SU-DHL-6 (cell line): ENCODE results near the gene RNF126.

Experiments used
- H2AFZ ChIP-seq: fragments of 200-600 bp; sonication (generic); 2 replicates; pipeline ENCODE4 v1.6.1; 2014; ENCODE audit warnings: low read depth, mild to moderate bottlenecking, moderate library complexity, mixed read lengths, antibody characterized with exemption, low read length; ENCODE audit not compliant: severe bottlenecking
- H3F3A ChIP-seq: fragments of 200-600 bp; shearing (Covaris generic); 2 replicates; pipeline ENCODE4 v1.6.0; 2016; ENCODE audit warnings: antibody characterized with exemption, mild to moderate bottlenecking; ENCODE audit not compliant: insufficient read depth
- H3K27ac ChIP-seq: fragments of 200-600 bp; sonication (generic); 2 replicates; pipeline ENCODE4 v1.5.1; 2016; ENCODE audit warnings: low read depth, mild to moderate bottlenecking, low read length, moderate library complexity, mixed read lengths
- H3K27me3 ChIP-seq: fragments of 200-600 bp; sonication (generic), shearing (Covaris generic); 2 replicates; pipeline ENCODE4 v1.6.0; 2014; ENCODE audit warnings: mild to moderate bottlenecking, low read length
- H3K36me3 ChIP-seq: fragments of 200-600 bp; sonication (generic); 2 replicates; pipeline ENCODE4 v1.6.1; 2014; ENCODE audit warnings: mild to moderate bottlenecking, low read length, mixed read lengths
- H3K4me2 ChIP-seq: fragments of 300-600, 200-600 bp; shearing (Covaris generic), sonication (generic); 2 replicates; pipeline ENCODE4 v1.6.0; 2014; ENCODE audit warnings: low read length, low read depth, mild to moderate bottlenecking; ENCODE audit not compliant: poor library complexity, severe bottlenecking
- H3K4me3 ChIP-seq: fragments of 200-600 bp; sonication (generic); 2 replicates; pipeline ENCODE4 v1.5.1; 2014; ENCODE audit warnings: antibody characterized with exemption, low read length, mild to moderate bottlenecking, mixed read lengths; ENCODE audit not compliant: insufficient read depth, poor library complexity, severe bottlenecking
- H3K79me2 ChIP-seq: fragments of 200-600 bp; sonication (generic); 2 replicates; pipeline ENCODE4 v1.6.1; 2014; ENCODE audit warnings: mild to moderate bottlenecking, low read length, moderate library complexity; ENCODE audit not compliant: insufficient read depth
- H3K9ac ChIP-seq: fragments of 200-600 bp; sonication (generic); 2 replicates; pipeline ENCODE4 v1.7.0; 2014; ENCODE audit warnings: mild to moderate bottlenecking, low read length
- H3K9me2 ChIP-seq: fragments of 200-600 bp; sonication (generic); replicated peaks from 2 replicates; pipeline ENCODE4 v1.6.1; 2014; ENCODE audit warnings: low read length; ENCODE audit not compliant: insufficient read depth
- H3K9me3 ChIP-seq: fragments of 200-600 bp; sonication (generic); 2 replicates; pipeline ENCODE4 v1.6.1; 2014; ENCODE audit warnings: low read length, mixed read lengths; ENCODE audit not compliant: insufficient read depth
- H4K20me1 ChIP-seq: fragments of 200-600 bp; sonication (generic); 2 replicates; pipeline ENCODE4 v1.6.1; 2014; ENCODE audit warnings: low read depth, mild to moderate bottlenecking, antibody characterized with exemption, low read length, moderate library complexity, mixed read lengths
- CTCF ChIP-seq: fragments of 200-600 bp; sonication (generic); IDR thresholded peaks from one replicate; pipeline ENCODE4 v1.5.1; 2017; ENCODE audit warnings: antibody characterized with exemption, mild to moderate bottlenecking, low read length, moderate library complexity; ENCODE audit not compliant: insufficient read depth, poor library complexity, severe bottlenecking
- EZH2phosphoT487 ChIP-seq: fragments of 200-600 bp; sonication (generic), shearing (Covaris generic); conservative IDR thresholded peaks from 2 replicates; pipeline ENCODE4 v1.6.1; 2018; ENCODE audit warnings: mild to moderate bottlenecking, antibody characterized with exemption, low read length, moderate library complexity, mixed read lengths

Gene RNF126

GRCh38 chr19:653425-653824 lies 9.6 kb downstream of the RNF126 start:
- Histone ChIP-seq H3K4me2 (no peak overlapping the region), H4K20me1 (peaks cover 18% of the 10 kb centered on the region), H3K4me3 (no peak overlapping the region), H3K27ac (no peak overlapping the region), H3K9ac (no peak overlapping the region), H2AFZ (no peak overlapping the region), H3K27me3 (no peaks in the 10 kb centered on the region), H3K36me3 (no peaks in the 10 kb centered on the region), H3K9me2 (no peaks in the 10 kb centered on the region), H3K9me3 (no peaks in the 10 kb centered on the region), H3F3A (no peaks in the 10 kb centered on the region), H3K79me2 (peaks cover 62% of the 10 kb centered on the region)
- TF ChIP-seq EZH2phosphoT487 (no peak), CTCF (no peak)

- no peaks in the 10 kb centered on the region for H3K9me3 ChIP-seq
- H3F3A ChIP-seq = no peaks in the 10 kb centered on the region
- no peak overlapping the region for H3K27ac ChIP-seq
- H3K36me3 ChIP-seq = no peaks in the 10 kb centered on the region
- TF ChIP-seq CTCF = no peak
- TF ChIP-seq EZH2phosphoT487 = no peak
- H3K27me3 ChIP-seq = no peaks in the 10 kb centered on the region
- no peak overlapping the region for H2AFZ ChIP-seq
- no peaks in the 10 kb centered on the region for H3K9me2 ChIP-seq
- H4K20me1 ChIP-seq = peaks cover 18% of the 10 kb centered on the region
- H3K4me2 ChIP-seq = no peak overlapping the region
- no peak overlapping the region for H3K9ac ChIP-seq
- H3K79me2 ChIP-seq = peaks cover 55% of the 10 kb centered on the region
- no peak overlapping the region for H3K4me3 ChIP-seq
Measured at GRCh38 chr19:652467-653389, 10.3 kb downstream of the RNF126 start.

- H3K9ac ChIP-seq = no peak overlapping the region
- H2AFZ ChIP-seq = no peak overlapping the region
- TF ChIP-seq EZH2phosphoT487 (no peak), CTCF (no peak)
- peaks cover 48% of the 10 kb centered on the region for H3K79me2 ChIP-seq
- no peak overlapping the region for H3K4me2 ChIP-seq
- no peaks in the 10 kb centered on the region for H3K27me3 ChIP-seq
- no peaks in the 10 kb centered on the region for H3K9me2 ChIP-seq
- no peaks in the 10 kb centered on the region for H3K9me3 ChIP-seq
- H3K4me3 ChIP-seq = no peak overlapping the region
- H3F3A ChIP-seq = no peaks in the 10 kb centered on the region
- H3K27ac ChIP-seq = no peak overlapping the region
- H4K20me1 ChIP-seq = peaks cover 18% of the 10 kb centered on the region
- H3K36me3 ChIP-seq = no peaks in the 10 kb centered on the region
Measured at GRCh38 chr19:651991-652390, 11.0 kb downstream of the RNF126 start.
